Ectodermal cell (in vitro differentiated cells): ENCODE results near the gene MTHFD2L.

ENCODE experiments used
- H3K27ac ChIP-seq: 2 replicates; pipeline ENCODE4 v1.7.0; 2013; ENCODE audit warnings: mild to moderate bottlenecking, low read depth, low read length; ENCODE audit not compliant: insufficient read depth, poor library complexity, severe bottlenecking
- H3K27me3 ChIP-seq: 2 replicates; pipeline ENCODE4 v1.7.0; 2013; ENCODE audit warnings: mild to moderate bottlenecking, low read length; ENCODE audit not compliant: insufficient read depth, control insufficient read depth, poor library complexity, severe bottlenecking
- H3K36me3 ChIP-seq: one replicate; pipeline ENCODE4 v1.7.0; 2013; ENCODE audit warnings: low read length; ENCODE audit not compliant: control insufficient read depth, insufficient read depth
- H3K4me1 ChIP-seq: one replicate; pipeline ENCODE4 v1.7.0; 2013; ENCODE audit warnings: low read length; ENCODE audit not compliant: control insufficient read depth, insufficient read depth
- H3K4me3 ChIP-seq: 2 replicates; pipeline ENCODE4 v1.7.0; 2013; ENCODE audit warnings: low read depth, low read length, control low read depth; ENCODE audit not compliant: insufficient read depth
- H3K9me3 ChIP-seq: 2 replicates; pipeline ENCODE4 v1.7.0; 2013; ENCODE audit warnings: mild to moderate bottlenecking, low read length, moderate library complexity; ENCODE audit not compliant: control insufficient read depth
- WGBS, 2 experiments: methylation state at CpG; one replicate each; pipeline ENCODE4 v1.1.7; 2013; ENCODE audit warnings: missing lambda C conversion rate in 2 of 2; 5-methylcytosine and 5-hydroxymethylcytosine counted together

The MTHFD2L gene

DNA sequence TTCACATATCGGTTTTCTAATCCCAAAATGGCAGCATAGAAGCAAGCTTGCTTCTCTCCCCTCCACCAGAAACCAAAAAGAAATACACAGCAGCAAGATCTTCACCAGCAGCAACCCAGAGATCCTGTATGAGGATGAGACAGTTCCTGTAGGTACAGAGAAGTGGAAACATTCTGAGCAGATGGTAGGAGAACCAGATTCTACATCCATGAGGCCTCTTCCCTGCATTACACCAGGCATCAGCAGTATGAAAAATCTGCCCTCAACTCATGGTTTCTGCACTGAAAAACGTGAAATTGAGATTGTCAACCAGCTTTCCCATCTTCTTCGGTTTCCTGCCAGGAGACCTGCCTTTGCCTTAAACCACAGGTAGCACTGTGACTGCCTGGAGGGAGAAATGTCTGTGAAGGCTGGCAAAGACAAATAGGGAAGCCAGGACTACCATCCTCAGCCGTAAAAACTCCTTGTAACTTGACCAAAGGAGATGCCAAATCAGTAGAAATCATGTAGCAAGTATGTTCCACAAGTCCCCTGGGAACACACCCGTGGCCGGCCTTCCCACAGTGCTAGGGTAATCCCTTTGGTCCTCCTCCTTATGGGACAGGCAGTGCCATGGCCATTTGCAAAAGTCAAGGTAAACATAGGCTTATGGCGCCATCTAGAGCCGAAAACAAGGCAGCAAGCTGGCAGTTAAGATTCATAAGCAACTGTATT, 24.0 kb upstream of the MTHFD2L start:
- Histone ChIP-seq H3K9me3 (no peaks in the 10 kb centered on the region), H3K27me3 (no peaks in the 10 kb centered on the region), H3K4me1 (no peaks in the 10 kb centered on the region), H3K27ac (no peak overlapping the region), H3K36me3 (no peaks in the 10 kb centered on the region), H3K4me3 (no peak overlapping the region)
- 34 to 40% methylated on average over 7 to 8 of the region's 8 CpGs for WGBS, 2 experiments

- Histone ChIP-seq H3K9me3 (no peaks in the 10 kb centered on the region), H3K4me1 (no peaks in the 10 kb centered on the region), H3K27ac (no peak overlapping the region), H3K4me3 (no peak overlapping the region), H3K36me3 (no peaks in the 10 kb centered on the region), H3K27me3 (no peaks in the 10 kb centered on the region)
- 69 to 77% methylated on average over 2 of the region's 2 CpGs for WGBS, 2 experiments
Observed at GRCh38 chr4:74134500-74134852, 23.4 kb upstream of the MTHFD2L start.

DNA sequence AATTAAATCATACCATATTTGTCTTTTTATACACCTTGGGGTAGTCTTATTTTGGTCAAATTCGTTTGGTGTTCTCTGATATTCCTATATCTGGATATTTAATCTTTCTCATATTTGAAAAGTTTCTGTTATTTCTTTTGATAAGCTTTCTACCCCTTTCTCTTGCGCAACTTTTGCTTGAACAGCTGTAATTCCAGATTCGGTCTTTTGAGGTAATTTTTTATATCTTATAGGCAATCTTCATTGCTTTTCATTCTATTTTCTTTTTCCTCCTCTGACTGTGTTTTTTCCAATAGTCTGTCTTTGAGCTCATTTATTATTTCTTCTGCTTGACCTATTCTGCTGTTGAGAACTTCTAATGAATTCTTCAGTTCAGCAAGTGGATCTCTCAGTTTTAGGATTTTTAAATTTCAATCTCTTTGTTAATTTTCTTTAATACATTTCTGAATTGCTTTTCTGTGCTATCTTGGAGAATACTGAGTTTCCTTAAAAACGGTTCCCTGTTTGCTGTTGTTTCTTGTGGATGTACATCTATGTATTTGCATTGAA, 11.3 kb upstream of the MTHFD2L start:
- H3K27me3 ChIP-seq = no peaks in the 10 kb centered on the region
- 99 to 100% methylated on average over 2 to 3 of the region's 4 CpGs for WGBS, 2 experiments
- H3K9me3 ChIP-seq = no peaks in the 10 kb centered on the region
- H3K4me1 ChIP-seq = no peaks in the 10 kb centered on the region
- H3K36me3 ChIP-seq = no peaks in the 10 kb centered on the region
- no peak overlapping the region for H3K27ac ChIP-seq
- no peak overlapping the region for H3K4me3 ChIP-seq

GRCh38 chr4:74148205-74148604, 9.7 kb upstream of the MTHFD2L start:
- Histone ChIP-seq H3K36me3 (no peaks in the 10 kb centered on the region), H3K4me3 (no peak overlapping the region), H3K27me3 (no peaks in the 10 kb centered on the region), H3K27ac (no peak overlapping the region), H3K4me1 (no peaks in the 10 kb centered on the region), H3K9me3 (no peaks in the 10 kb centered on the region)
- WGBS, 2 experiments = 88 to 100% methylated on average over 1 of the region's 2 CpGs

- H3K9me3 ChIP-seq = no peaks in the 10 kb centered on the region
- H3K27me3 ChIP-seq = no peaks in the 10 kb centered on the region
- H3K4me1 ChIP-seq = no peaks in the 10 kb centered on the region
- H3K27ac ChIP-seq = no peak overlapping the region
- no peak overlapping the region for H3K4me3 ChIP-seq
- H3K36me3 ChIP-seq = no peaks in the 10 kb centered on the region
Observed at GRCh38 chr4:74152836-74153235, 5.1 kb upstream of the MTHFD2L start.

- Histone ChIP-seq H3K36me3 (no peaks in the 10 kb centered on the region), H3K27me3 (no peaks in the 10 kb centered on the region), H3K9me3 (no peaks in the 10 kb centered on the region), H3K27ac (no peak overlapping the region), H3K4me1 (peaks cover 14% of the 10 kb centered on the region), H3K4me3 (no peak overlapping the region)
- WGBS, 2 experiments = 94% methylated on average over 2 of the region's 2 CpGs; no CpG with 5 or more reads in 1 of the 2 experiments
Observed at GRCh38 chr4:74156521-74156920, 1.4 kb upstream of the MTHFD2L start.

DNA sequence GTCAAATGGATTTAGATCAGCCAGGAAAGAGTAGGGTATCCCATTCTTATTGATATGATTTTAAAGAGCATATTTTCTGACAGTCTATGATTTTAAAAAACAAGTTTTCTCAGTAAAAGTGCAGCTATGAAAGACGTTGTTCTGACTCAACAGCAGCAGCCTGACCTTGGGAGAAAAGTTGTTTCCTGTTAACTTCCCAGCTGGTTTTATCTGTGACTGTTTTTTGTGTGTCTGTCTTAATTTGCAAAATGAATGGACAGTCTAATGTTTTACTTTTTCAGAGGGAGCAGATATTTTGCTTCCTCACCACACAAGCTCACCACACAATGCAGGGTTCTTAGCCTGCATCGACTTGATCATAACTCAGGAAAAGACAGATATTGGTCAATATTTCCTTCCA, 764 bp upstream of the MTHFD2L start:
- peaks cover 14% of the 10 kb centered on the region for H3K4me1 ChIP-seq
- peak overlapping the region; percentile 37 for H3K27ac ChIP-seq
- peak overlapping the region; percentile 67 for H3K4me3 ChIP-seq
- 67% methylated on average over 1 to 2 of the region's 2 CpGs for WGBS, 2 experiments
- H3K9me3 ChIP-seq = no peaks in the 10 kb centered on the region
- H3K27me3 ChIP-seq = no peaks in the 10 kb centered on the region
- no peaks in the 10 kb centered on the region for H3K36me3 ChIP-seq

- Histone ChIP-seq H3K36me3 (no peaks in the 10 kb centered on the region), H3K4me1 (peaks cover 14% of the 10 kb centered on the region), H3K9me3 (no peaks in the 10 kb centered on the region), H3K4me3 (peak overlapping the region; percentile 67), H3K27ac (no peak overlapping the region), H3K27me3 (no peaks in the 10 kb centered on the region)
- WGBS, 2 experiments = 18 to 21% methylated on average over 13 to 14 of the region's 15 CpGs
Observed at GRCh38 chr4:74158466-74159142, 686 bp downstream of the MTHFD2L start.

DNA sequence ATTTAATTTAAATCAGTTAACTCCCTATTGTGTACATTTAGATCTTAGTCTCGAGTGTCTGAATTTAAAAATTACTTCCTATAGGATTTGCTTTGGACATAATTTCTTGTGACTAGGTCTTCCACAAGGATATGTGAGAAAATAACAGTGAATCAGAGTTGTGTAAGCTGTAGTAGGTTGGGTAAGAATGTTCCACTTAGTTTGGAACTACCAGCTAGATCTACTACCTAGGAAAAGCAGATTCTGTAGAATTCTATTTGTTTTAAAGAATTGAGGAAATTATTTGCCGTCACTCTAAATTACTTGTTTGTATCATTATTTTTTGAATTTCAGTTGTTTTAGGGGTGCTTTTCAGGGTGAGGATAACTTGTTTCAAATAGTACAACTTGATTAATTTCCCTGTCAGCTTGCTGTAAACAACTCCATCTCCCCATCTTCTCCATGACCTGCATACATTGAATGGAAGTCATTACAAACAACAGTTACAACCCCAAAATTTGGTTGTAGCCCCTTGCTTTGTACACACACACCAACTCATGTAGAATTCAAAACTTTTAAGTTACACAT, 1.3 kb downstream of the MTHFD2L start:
- no peaks in the 10 kb centered on the region for H3K36me3 ChIP-seq
- H3K9me3 ChIP-seq = no peaks in the 10 kb centered on the region
- no peak overlapping the region for H3K27ac ChIP-seq

GRCh38 chr4:74161666-74162450, 3.9 kb downstream of the MTHFD2L start:
- no peak overlapping the region for H3K4me3 ChIP-seq
- no peak overlapping the region for H3K27ac ChIP-seq
- H3K9me3 ChIP-seq = no peaks in the 10 kb centered on the region
- no peaks in the 10 kb centered on the region for H3K36me3 ChIP-seq
- H3K27me3 ChIP-seq = no peaks in the 10 kb centered on the region
- WGBS, 2 experiments = 21 to 67% methylated on average over 1 to 3 of the region's 3 CpGs
- H3K4me1 ChIP-seq = peaks cover 14% of the 10 kb centered on the region

More for the DNA sequence above, 1.3 kb downstream of the MTHFD2L start:
- peak overlapping the region; percentile 67 for H3K4me3 ChIP-seq
- H3K4me1 ChIP-seq = peaks cover 14% of the 10 kb centered on the region
- 95% methylated on average over 2 of the region's 2 CpGs; no CpG with 5 or more reads in 1 of the 2 experiments for WGBS, 2 experiments
- no peaks in the 10 kb centered on the region for H3K27me3 ChIP-seq
